Smooth muscle cell (in vitro differentiated cells): Measurements from ENCODE around the gene ATAD1. TPM values are rescaled to one million over a fixed set of nuclear protein-coding genes. Genes with fewer than 3 reads are reported as not detected.

ENCODE experiments used
- DNase-seq: peaks from one replicate; lab custom pipeline; 2025; ENCODE audit not compliant: unreplicated experiment; lab: John Stamatoyannopoulos, UW
- H2AFZ ChIP-seq: fragments of 200-600 bp; sonication (generic); 2 replicates; pipeline ENCODE4 v1.6.0; 2016; ENCODE audit warnings: antibody characterized with exemption, low read depth, mild to moderate bottlenecking
- H3F3A ChIP-seq: fragments of 200-600 bp; sonication (generic); 2 replicates; pipeline ENCODE4 v1.6.0; 2017; ENCODE audit warnings: antibody characterized with exemption, low read depth
- H3K27ac ChIP-seq: fragments of 200-600 bp; sonication (generic); 2 replicates; pipeline ENCODE4 v1.5.1; 2016; ENCODE audit warnings: low read depth, mild to moderate bottlenecking
- H3K27me3 ChIP-seq: fragments of 200-600 bp; sonication (generic); 2 replicates; pipeline ENCODE4 v1.6.1; 2016; ENCODE audit warnings: low read depth, mild to moderate bottlenecking
- H3K36me3 ChIP-seq: fragments of 200-600 bp; sonication (generic); 2 replicates; pipeline ENCODE4 v1.5.1; 2016; ENCODE audit warnings: low read depth
- H3K4me1 ChIP-seq: fragments of 200-600 bp; sonication (generic); 2 replicates; pipeline ENCODE4 v1.5.1; 2016; ENCODE audit warnings: low read depth
- H3K4me2 ChIP-seq: fragments of 200-600 bp; sonication (generic); 2 replicates; pipeline ENCODE4 v1.6.0; 2016; ENCODE audit warnings: mild to moderate bottlenecking
- H3K4me3 ChIP-seq: fragments of 200-600 bp; sonication (generic); 2 replicates; pipeline ENCODE4 v1.5.1; 2016; ENCODE audit warnings: mild to moderate bottlenecking
- H3K79me2 ChIP-seq: fragments of 200-600 bp; sonication (generic); 2 replicates; pipeline ENCODE4 v1.6.0; 2016; ENCODE audit warnings: low read depth, mild to moderate bottlenecking
- H3K9ac ChIP-seq: fragments of 200-600 bp; sonication (generic); 2 replicates; pipeline ENCODE4 v1.6.0; 2016; ENCODE audit warnings: low read depth
- H3K9me3 ChIP-seq: fragments of 200-600 bp; sonication (generic); replicated peaks from 2 replicates; pipeline ENCODE4 v1.5.1; 2016; ENCODE audit warnings: low read depth
- H4K20me1 ChIP-seq: fragments of 200-600 bp; sonication (generic); 2 replicates; pipeline ENCODE4 v1.6.0; 2016; ENCODE audit warnings: low read depth
- WGBS: methylation state at CpG from one replicate; pipeline ENCODE4 v1.1.7; 2016; ENCODE audit warnings: low lambda C conversion rate; 5-methylcytosine and 5-hydroxymethylcytosine counted together
- polyA plus RNA-seq: library from polyadenylated mRNA; unstranded; fragments of >200 nt; fragmentation: Nextera tagmentation; extraction: Ambion mirVana; gene quantifications from 2 replicates; pipeline ENCODE4 v1.2.1, GENCODE V29; 2016
- total RNA-seq: library from RNA; depleted of rRNA; stranded (reverse); fragments of >200 nt; gene quantifications from 2 replicates; pipeline ENCODE4 v1.2.3, GENCODE V29; 2014
- TF ChIP-seq, protein P1 (sequence below): fragments of 200-600 bp; sonication (generic); IDR thresholded peaks from 2 replicates; pipeline ENCODE4 v1.5.1; 2017; ENCODE audit warnings: borderline replicate concordance, mild to moderate bottlenecking, antibody characterized with exemption; ENCODE audit not compliant: insufficient read depth, poor library complexity, severe bottlenecking

Gene ATAD1
- total and polyA plus RNA-seq, 2 experiments from 2014 or later = 38.1 to 71.8 TPM

DNA sequence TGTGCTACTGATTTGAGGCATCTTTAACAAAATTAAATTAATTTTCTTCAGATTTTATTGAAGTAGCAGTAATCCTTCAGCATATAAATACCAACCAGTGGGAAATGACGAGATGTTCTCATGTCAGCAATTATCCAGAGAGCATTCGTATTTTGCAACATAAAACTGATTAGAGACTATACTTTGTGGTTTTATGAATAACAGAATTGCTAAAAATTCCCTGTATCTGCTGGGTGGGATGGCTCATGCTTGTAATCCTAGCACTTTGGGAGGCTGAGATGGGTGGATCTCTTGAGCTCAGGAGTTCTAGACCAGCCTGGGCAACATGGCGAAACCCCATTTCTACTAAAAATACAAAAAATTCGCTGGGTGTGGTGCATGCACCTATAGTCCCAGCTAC is 56.9 kb downstream of the ATAD1 start:
- Histone ChIP-seq H2AFZ (no peak overlapping the region), H3K79me2 (no peaks in the 10 kb centered on the region), H3K4me3 (no peak overlapping the region), H3K4me2 (no peak overlapping the region), H3K4me1 (no peaks in the 10 kb centered on the region), H3K27ac (peak overlapping the region; percentile 48), H3K9ac (no peak overlapping the region), H3K9me3 (no peaks in the 10 kb centered on the region), H3K27me3 (no peaks in the 10 kb centered on the region), H4K20me1 (peaks cover 10% of the 10 kb centered on the region), H3F3A (peaks cover 8% of the 10 kb centered on the region), H3K36me3 (peaks cover 5% of the 10 kb centered on the region)
- WGBS = 66% methylated on average over 4 of the region's 4 CpGs
- DNase-seq = no peak
- TF ChIP-seq, protein P1, sequence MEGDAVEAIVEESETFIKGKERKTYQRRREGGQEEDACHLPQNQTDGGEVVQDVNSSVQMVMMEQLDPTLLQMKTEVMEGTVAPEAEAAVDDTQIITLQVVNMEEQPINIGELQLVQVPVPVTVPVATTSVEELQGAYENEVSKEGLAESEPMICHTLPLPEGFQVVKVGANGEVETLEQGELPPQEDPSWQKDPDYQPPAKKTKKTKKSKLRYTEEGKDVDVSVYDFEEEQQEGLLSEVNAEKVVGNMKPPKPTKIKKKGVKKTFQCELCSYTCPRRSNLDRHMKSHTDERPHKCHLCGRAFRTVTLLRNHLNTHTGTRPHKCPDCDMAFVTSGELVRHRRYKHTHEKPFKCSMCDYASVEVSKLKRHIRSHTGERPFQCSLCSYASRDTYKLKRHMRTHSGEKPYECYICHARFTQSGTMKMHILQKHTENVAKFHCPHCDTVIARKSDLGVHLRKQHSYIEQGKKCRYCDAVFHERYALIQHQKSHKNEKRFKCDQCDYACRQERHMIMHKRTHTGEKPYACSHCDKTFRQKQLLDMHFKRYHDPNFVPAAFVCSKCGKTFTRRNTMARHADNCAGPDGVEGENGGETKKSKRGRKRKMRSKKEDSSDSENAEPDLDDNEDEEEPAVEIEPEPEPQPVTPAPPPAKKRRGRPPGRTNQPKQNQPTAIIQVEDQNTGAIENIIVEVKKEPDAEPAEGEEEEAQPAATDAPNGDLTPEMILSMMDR = no peak

DNA sequence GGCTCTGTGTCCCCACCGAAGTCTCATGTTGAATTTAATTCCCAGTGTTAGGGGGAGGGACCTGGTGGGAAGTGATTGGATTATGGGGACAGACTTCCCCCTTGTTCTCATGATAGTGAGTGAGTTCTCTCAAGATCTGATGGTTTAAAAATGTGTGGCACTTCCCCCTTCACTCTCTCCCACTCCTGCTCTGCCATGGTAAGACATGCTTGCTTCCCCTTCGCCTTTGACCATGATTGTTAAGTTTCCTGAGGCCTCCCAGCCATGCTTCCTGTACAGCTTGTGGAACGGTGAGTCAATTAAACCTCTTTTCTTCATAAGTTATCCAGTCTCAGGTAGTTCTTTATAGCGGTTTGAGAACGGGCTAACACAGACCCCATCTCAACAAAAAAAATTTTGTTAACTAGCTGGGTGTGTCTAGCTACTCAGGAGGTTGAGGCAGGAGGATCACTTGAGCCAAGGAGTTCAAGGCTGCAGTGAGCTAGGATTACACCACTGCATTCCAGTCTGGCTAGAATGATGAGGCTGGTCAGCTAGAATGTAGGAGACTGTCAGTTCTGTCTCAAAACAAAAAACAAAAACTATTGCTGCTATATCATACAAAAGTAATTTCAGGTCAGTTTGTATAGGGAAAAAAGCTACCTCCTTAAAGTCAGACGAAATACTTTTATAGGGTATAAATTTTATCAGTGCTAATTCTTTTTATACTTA is 57.7 kb downstream of the ATAD1 start:
- H4K20me1 ChIP-seq = peaks cover 10% of the 10 kb centered on the region
- no peak for DNase-seq
- no peaks in the 10 kb centered on the region for H3K4me1 ChIP-seq
- H2AFZ ChIP-seq = no peak overlapping the region
- H3F3A ChIP-seq = peaks cover 8% of the 10 kb centered on the region
- peak overlapping the region; percentile 48 for H3K27ac ChIP-seq
- no peaks in the 10 kb centered on the region for H3K9me3 ChIP-seq
- H3K27me3 ChIP-seq = no peaks in the 10 kb centered on the region
- H3K4me2 ChIP-seq = no peak overlapping the region
- H3K4me3 ChIP-seq = no peak overlapping the region
- TF ChIP-seq, protein P1 = no peak
- H3K9ac ChIP-seq = no peak overlapping the region
- no peaks in the 10 kb centered on the region for H3K36me3 ChIP-seq
- 92% methylated on average over 6 of the region's 6 CpGs for WGBS
- no peaks in the 10 kb centered on the region for H3K79me2 ChIP-seq

DNA sequence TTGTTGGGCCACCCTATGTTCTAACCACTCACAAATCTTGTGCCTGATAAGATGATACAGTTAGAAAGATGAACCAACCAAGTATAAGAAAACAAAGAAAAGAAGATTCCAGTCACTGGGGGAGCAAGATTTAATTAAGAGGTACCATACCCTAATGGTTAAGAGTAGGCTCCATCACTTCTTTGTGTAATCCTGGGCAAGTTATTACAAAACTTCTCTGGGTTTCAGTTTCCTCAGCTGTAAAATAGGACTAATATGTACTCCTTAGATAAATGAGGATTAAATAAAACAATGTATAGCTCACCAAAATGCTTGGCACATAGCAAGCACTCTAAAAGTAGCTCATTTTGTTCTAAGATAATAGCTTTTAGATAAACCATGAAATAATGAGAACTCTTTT is 58.5 kb downstream of the ATAD1 start:
- no peak overlapping the region for H3K4me3 ChIP-seq
- no peaks in the 10 kb centered on the region for H3K4me1 ChIP-seq
- H3K4me2 ChIP-seq = no peak overlapping the region
- H2AFZ ChIP-seq = no peak overlapping the region
- H3K9ac ChIP-seq = no peak overlapping the region
- H3K27me3 ChIP-seq = no peaks in the 10 kb centered on the region
- peaks cover 10% of the 10 kb centered on the region for H4K20me1 ChIP-seq
- peaks cover 8% of the 10 kb centered on the region for H3F3A ChIP-seq
- no peaks in the 10 kb centered on the region for H3K9me3 ChIP-seq
- TF ChIP-seq, protein P1 = no peak
- H3K79me2 ChIP-seq = no peaks in the 10 kb centered on the region
- H3K36me3 ChIP-seq = no peaks in the 10 kb centered on the region
- no peak overlapping the region for H3K27ac ChIP-seq
- no peak for DNase-seq

DNA sequence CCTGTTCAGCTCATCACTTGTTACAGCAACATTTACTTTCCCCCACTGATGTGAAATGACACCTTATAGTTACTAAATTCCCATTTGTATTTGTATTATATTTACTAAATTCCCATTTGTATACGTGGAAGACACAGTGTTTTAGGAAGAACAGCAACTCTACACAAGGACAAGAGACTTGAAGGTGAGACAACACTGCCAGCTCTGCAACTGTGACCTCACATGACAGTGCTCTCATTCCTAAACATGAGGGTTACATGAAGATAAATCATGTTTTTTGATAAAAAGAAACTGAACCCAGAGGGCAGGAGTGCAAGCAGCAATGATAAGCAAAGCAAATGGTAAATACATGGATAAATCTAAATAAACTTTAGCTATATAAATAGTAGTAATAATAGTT is 60.3 kb downstream of the ATAD1 start:
- no peak overlapping the region for H2AFZ ChIP-seq
- peaks cover 8% of the 10 kb centered on the region for H3F3A ChIP-seq
- peaks cover 3% of the 10 kb centered on the region for H3K4me1 ChIP-seq
- H3K9me3 ChIP-seq = no peaks in the 10 kb centered on the region
- TF ChIP-seq, protein P1 = no peak
- no peaks in the 10 kb centered on the region for H3K79me2 ChIP-seq
- peaks cover 10% of the 10 kb centered on the region for H4K20me1 ChIP-seq
- no peak overlapping the region for H3K4me2 ChIP-seq
- no peaks in the 10 kb centered on the region for H3K36me3 ChIP-seq
- no peak overlapping the region for H3K27ac ChIP-seq
- no peak for DNase-seq
- 97% methylated on average over 1 of the region's 1 CpG for WGBS
- H3K9ac ChIP-seq = no peak overlapping the region
- H3K27me3 ChIP-seq = no peaks in the 10 kb centered on the region
- no peak overlapping the region for H3K4me3 ChIP-seq
